ENCODE measurements around the gene CEP290. TPM values are rescaled to one million over a fixed set of nuclear protein-coding genes. Genes with fewer than 3 reads are reported as not detected.

Gene CEP290
- total RNA-seq, 1 experiment from 2014 or later, result 9.4 TPM

DNA sequence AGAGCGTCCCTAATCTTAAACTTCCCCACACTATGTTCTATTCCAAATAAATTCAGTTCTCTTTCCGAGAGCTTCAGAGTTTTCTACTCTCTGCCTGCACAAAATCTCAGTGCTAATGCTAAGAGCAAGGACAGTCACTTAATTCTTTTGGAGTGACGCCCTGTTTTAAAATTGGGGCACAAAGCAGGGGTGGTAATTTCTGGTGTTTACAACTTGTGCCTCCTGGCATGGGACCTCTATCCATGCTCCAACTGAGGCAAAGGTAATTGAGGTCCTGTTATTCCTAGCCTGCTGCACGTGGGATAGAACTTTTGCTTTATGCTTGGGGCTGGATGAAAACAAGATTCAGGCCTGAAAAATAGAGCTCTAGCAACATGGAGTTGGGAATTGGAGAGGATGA, 135.5 kb downstream of the CEP290 start:
- no peak for DNase-seq (ENCODE audit: low read depth, low spot score)
- in situ Hi-C loops (cut with HindIII; ENCODE audit: low pct_unique_long_range_greater_than_20kb, low sequenced_read_pairs), result no loop called here

DNA sequence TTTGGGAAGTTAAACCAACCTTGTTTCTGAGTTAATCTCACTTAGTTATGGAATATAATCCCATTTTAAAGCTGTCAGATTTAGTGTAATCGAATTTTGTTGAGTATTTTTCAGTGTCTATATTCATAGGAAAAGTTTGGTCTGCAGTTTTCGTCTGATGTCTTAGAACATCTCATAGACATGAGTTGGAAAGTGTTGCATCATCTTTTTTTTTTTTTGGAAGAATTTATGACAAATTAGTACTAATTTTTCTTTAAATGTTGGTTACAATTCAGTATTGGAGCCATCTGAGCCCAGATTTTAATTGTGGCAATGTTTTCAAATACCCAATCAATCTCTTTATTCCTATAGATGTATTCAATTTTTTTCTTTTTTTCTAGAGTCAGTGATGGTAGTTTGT, 140.6 kb downstream of the CEP290 start:
- no peak for DNase-seq (ENCODE audit: low read depth, low spot score)
- in situ Hi-C loops (cut with HindIII; ENCODE audit: low pct_unique_long_range_greater_than_20kb, low sequenced_read_pairs), result no loop called here

Small RNA genes lying within 50 kb of the gene (small RNA-seq; reads per million reads assigned to genes)
- gene RNA5SP364, result 0 reads per million in 2 experiments

Other genes with a start within 250 kb of the CEP290 start
- 0.58 and 0.69 TPM in 2 replicates for gene C12orf50, start 112.7 kb downstream of the CEP290 start, total RNA-seq (2014; rRNA removed; shearing (Covaris generic))
- gene TMTC3, start 219 bp upstream of the CEP290 start, total RNA-seq (2014; rRNA removed; shearing (Covaris generic)), result 16.9 and 22.6 TPM in 2 replicates